DOHH2 (cell line): ENCODE measurements around the gene ANKMY1.

Source experiments
- EZH2phosphoT487 ChIP-seq: fragments of 200-600 bp; sonication (generic); IDR thresholded peaks from 2 replicates; pipeline ENCODE4 v1.6.1; 2017; ENCODE audit warnings: borderline replicate concordance, mild to moderate bottlenecking, antibody characterized with exemption, low read length, moderate library complexity, mixed read lengths
- TF ChIP-seq, protein P1 (sequence below): fragments of 200-600 bp; sonication (generic); IDR thresholded peaks from one replicate; pipeline ENCODE4 v1.5.1; 2014; ENCODE audit warnings: antibody characterized with exemption, mild to moderate bottlenecking, low read depth, low read length; ENCODE audit not compliant: poor library complexity, severe bottlenecking

DNA sequence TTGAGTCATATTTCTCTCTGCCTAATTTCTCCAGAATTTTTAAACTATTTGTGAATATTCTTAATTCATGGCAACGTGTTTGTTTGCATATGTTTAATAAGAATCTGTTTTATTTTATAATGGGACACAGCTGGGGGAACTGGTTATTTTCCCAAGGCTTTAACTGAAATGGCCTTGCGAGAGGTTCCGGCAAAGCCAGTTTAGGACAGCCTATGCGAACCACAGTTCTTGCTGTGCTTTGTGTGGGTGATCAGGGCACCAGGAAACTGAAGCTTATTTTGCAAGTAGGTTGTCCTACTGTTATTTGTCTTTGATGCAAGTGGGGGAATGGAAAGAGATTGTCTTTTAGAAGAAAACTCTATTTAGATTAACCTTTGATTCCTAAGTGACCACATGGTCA, 6.5 kb downstream of the ANKMY1 start:
- TF ChIP-seq, protein P1, sequence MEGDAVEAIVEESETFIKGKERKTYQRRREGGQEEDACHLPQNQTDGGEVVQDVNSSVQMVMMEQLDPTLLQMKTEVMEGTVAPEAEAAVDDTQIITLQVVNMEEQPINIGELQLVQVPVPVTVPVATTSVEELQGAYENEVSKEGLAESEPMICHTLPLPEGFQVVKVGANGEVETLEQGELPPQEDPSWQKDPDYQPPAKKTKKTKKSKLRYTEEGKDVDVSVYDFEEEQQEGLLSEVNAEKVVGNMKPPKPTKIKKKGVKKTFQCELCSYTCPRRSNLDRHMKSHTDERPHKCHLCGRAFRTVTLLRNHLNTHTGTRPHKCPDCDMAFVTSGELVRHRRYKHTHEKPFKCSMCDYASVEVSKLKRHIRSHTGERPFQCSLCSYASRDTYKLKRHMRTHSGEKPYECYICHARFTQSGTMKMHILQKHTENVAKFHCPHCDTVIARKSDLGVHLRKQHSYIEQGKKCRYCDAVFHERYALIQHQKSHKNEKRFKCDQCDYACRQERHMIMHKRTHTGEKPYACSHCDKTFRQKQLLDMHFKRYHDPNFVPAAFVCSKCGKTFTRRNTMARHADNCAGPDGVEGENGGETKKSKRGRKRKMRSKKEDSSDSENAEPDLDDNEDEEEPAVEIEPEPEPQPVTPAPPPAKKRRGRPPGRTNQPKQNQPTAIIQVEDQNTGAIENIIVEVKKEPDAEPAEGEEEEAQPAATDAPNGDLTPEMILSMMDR, result no peak
- TF ChIP-seq EZH2phosphoT487, result no peak
